Measurements from ENCODE around the gene C3. TPM values are rescaled to one million over a fixed set of nuclear protein-coding genes. Genes with fewer than 3 reads are reported as not detected.

Gene C3
- total and polyA plus RNA-seq, 2 donors: 38.9 to 1,354 TPM

Other genes starting within 250 kb of the C3 start
- gene DENND1C, start 238.9 kb downstream of the C3 start, total RNA-seq: 0.63 TPM
- 1.4 TPM for gene DENND1C, start 238.9 kb downstream of the C3 start, polyA plus RNA-seq
- gene TUBB4A, start 218.3 kb downstream of the C3 start, total RNA-seq: 2.5 TPM
- 2.6 TPM for gene TUBB4A, start 218.3 kb downstream of the C3 start, polyA plus RNA-seq
- 0.53 TPM for gene TNFSF9, start 189.6 kb downstream of the C3 start, total RNA-seq
- gene TNFSF9, start 189.6 kb downstream of the C3 start, polyA plus RNA-seq: 0.91 TPM
- gene CD70, start 129.5 kb downstream of the C3 start, total RNA-seq: not detected
- gene CD70, start 129.5 kb downstream of the C3 start, polyA plus RNA-seq: not detected
- 0.48 TPM for gene TNFSF14, start 50.5 kb downstream of the C3 start, total RNA-seq
- 1.9 TPM for gene TNFSF14, start 50.5 kb downstream of the C3 start, polyA plus RNA-seq
- 23.2 TPM for gene GPR108, start 16.9 kb upstream of the C3 start, total RNA-seq
- 66.8 TPM for gene GPR108, start 16.9 kb upstream of the C3 start, polyA plus RNA-seq
- gene TRIP10, start 19.0 kb upstream of the C3 start, total RNA-seq: 28.5 TPM
- 113 TPM for gene TRIP10, start 19.0 kb upstream of the C3 start, polyA plus RNA-seq
- gene SH2D3A, start 46.8 kb upstream of the C3 start, total RNA-seq: 11.4 TPM
- 5.5 TPM for gene SH2D3A, start 46.8 kb upstream of the C3 start, polyA plus RNA-seq
- 4.4 TPM for gene VAV1, start 52.1 kb upstream of the C3 start, total RNA-seq
- gene VAV1, start 52.1 kb upstream of the C3 start, polyA plus RNA-seq: 3.0 TPM
- gene ADGRE1, start 166.9 kb upstream of the C3 start, total RNA-seq: 0.53 TPM
- gene ADGRE1, start 166.9 kb upstream of the C3 start, polyA plus RNA-seq: 0.10 TPM

Measured in urinary bladder (tissue), 2 donors.